Heart left ventricle (tissue), 13 donors: Measurements from ENCODE around the gene PRSS50.

Experiments used
- POLR2A ChIP-seq, 2 donors: fragments of 450-650 bp; IDR thresholded peaks; one replicate each; pipeline ENCODE4 v1.6.1; 2017; ENCODE audit warnings: antibody characterized with exemption in 2 of 2, mild to moderate bottlenecking in 2 of 2, moderate library complexity in 2 of 2
- TF ChIP-seq, protein P1 (sequence below), 12 donors: fragments of 200-600 bp; sonication (generic) in 4 of 12; IDR thresholded peaks; one replicate each; pipeline versions ENCODE4 v1.5.0 to v1.8.0; 2018 to 2022; ENCODE audit warnings: antibody characterized with exemption in 12 of 12, mild to moderate bottlenecking in 5 of 12
- donor health status: ischemic (EF 13 %, LVEDD 7.1; RV severe dilation, severe dysfunction).
- donor health status: DM: no; HTN: yes; CAD: no.
- donor health status: DM: no; HTN: no; CAD: no.
- donor health status: ischemic (EF 25% LVEDD 6.9; RV normal size, moderate dysfunction).
- donor health status: ischemic (EF 25% LVEDD 5.7; RV mildly dilated, moderate dysfunction).
- donor health status: ischemic (EF 35%, LVEDD 5.7; RV mildly dilated, moderate dysfunction).
- donor health status: nonischemic (EF 11% LVEDD 7.7; RV severe dilation, severe dysfunction).
- donor health status: DM: yes; HTN: yes; CAD: no.
- donor health status: PGD.
- donor health status: ischemic (EF 29% LVEDD 5.4; RV normal size, mild dysfunction).
- donor health status: nonischemic (EF 23%, LVEDD 6.1; RV moderate dilation, normal function).

DNA sequence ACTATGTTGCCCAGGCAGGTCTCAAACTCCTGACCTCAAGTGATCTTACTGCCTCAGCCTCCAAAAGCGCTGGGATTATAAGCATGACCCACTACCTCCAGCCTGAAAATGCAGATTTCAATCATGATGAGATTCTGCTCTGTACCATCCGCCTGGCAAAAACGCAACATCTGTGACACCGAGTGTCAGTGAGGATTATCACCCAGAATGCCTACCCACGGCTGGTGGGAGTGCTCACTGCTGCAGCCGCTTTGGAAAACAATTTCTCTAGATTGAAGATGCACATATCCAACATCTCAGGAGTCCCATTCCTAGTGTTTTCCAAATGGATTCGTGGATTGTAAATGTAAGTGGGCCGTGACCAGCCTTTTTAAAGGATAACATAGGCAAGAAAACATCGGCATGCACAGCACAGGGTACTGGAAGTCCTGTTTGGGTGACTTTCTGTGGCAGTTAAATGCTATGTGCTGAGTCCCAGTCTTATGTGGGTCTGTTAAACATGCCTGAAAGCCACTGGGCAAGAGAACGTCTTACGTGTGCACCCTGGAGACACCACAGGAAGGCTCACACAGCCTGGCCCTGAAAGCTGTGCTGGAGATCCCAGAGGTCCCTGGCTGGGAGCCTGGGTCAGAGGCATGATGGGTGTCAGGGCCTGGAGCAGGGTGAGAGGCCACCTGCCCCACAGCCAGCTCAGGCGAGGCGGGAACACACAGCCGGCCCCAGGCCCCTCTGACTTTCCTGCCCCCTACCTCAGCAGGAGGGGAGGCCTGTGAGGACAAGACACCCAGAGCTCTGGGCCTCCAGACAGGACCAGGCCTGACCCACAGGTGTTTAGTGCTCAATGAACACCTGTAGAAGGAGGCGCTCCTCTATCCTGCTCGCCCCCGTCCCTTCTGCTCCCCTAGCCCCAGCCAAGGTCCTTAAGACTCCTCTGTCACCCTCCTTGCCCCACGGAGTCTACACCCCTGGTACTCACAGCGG is 918 bp downstream of the PRSS50 start:
- TF ChIP-seq, protein P1, sequence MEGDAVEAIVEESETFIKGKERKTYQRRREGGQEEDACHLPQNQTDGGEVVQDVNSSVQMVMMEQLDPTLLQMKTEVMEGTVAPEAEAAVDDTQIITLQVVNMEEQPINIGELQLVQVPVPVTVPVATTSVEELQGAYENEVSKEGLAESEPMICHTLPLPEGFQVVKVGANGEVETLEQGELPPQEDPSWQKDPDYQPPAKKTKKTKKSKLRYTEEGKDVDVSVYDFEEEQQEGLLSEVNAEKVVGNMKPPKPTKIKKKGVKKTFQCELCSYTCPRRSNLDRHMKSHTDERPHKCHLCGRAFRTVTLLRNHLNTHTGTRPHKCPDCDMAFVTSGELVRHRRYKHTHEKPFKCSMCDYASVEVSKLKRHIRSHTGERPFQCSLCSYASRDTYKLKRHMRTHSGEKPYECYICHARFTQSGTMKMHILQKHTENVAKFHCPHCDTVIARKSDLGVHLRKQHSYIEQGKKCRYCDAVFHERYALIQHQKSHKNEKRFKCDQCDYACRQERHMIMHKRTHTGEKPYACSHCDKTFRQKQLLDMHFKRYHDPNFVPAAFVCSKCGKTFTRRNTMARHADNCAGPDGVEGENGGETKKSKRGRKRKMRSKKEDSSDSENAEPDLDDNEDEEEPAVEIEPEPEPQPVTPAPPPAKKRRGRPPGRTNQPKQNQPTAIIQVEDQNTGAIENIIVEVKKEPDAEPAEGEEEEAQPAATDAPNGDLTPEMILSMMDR (IDR thresholded peaks at IDR 0.05) = no peak
- TF ChIP-seq POLR2A (IDR thresholded peaks at IDR 0.05) = no peak
